ENCODE results near the gene UBE3A. TPM values are rescaled to one million over a fixed set of nuclear protein-coding genes. Genes with fewer than 3 reads are reported as not detected.

Gene UBE3A
- total and polyA plus RNA-seq, 3 donors from 2014 or later, result 77.3 to 103 (median 86.5) TPM

DNA sequence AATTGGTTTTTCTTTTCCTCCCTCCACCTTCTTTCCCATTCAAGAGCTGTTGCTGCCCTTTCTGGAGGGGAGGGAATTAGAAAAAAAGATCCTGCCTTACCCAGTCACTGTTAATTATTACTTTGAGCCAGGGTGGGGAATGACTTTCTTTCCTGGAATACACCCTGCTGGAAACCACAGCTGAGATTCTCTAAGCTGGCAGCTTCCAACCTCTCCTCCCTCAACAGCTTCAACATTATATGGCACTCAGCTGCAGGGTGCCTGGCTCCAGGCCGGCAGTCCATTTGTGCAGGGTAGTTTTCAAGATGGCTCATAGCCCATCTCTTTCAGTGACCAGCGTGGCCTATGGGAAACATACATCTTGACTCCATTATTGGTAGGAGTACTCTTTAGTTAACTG, 105.8 kb downstream of the UBE3A start:
- no peaks in the 10 kb centered on the region for H3K9me3 ChIP-seq
- 71 to 74% methylated on average over 2 of the region's 2 CpGs for WGBS, 2 donors
- TF ChIP-seq, protein P1, sequence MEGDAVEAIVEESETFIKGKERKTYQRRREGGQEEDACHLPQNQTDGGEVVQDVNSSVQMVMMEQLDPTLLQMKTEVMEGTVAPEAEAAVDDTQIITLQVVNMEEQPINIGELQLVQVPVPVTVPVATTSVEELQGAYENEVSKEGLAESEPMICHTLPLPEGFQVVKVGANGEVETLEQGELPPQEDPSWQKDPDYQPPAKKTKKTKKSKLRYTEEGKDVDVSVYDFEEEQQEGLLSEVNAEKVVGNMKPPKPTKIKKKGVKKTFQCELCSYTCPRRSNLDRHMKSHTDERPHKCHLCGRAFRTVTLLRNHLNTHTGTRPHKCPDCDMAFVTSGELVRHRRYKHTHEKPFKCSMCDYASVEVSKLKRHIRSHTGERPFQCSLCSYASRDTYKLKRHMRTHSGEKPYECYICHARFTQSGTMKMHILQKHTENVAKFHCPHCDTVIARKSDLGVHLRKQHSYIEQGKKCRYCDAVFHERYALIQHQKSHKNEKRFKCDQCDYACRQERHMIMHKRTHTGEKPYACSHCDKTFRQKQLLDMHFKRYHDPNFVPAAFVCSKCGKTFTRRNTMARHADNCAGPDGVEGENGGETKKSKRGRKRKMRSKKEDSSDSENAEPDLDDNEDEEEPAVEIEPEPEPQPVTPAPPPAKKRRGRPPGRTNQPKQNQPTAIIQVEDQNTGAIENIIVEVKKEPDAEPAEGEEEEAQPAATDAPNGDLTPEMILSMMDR (IDR thresholded peaks at IDR 0.05), result no peak
- TF ChIP-seq POLR2A (IDR thresholded peaks at IDR 0.05), result no peak
- no peak for DNase-seq
- no peak overlapping the region for H3K4me3 ChIP-seq
- intact Hi-C loops (cut with DNase I; ENCODE audit: low total_unique reads), result no loop called here
- H3K36me3 ChIP-seq (ENCODE audit: low read depth, missing control alignments), result no peaks in the 10 kb centered on the region
- no peak overlapping the region for H3K27ac ChIP-seq
- H3K27me3 ChIP-seq, result no peaks in the 10 kb centered on the region
- no peaks in the 10 kb centered on the region for H3K4me1 ChIP-seq

DNA sequence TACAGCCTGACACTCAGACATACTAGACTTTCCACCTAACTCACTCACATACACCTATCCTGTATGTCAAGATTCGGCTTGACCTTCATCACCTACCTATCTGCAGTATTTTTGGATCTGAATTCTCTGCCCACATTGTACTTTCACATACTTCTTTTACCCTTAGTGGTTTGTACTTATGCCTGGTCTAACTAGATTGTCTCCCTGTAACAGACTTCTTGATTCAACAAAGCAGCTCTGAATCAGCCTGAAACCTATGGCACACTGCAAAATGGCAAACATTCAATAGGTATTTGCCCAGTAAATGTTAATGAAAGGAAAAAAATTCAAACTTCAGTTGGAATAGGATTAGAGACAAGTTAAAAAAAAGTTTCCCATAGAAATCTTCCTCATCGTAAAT, 106.5 kb downstream of the UBE3A start:
- no peaks in the 10 kb centered on the region for H3K9me3 ChIP-seq
- DNase-seq, result no peak
- no peak overlapping the region for H3K27ac ChIP-seq
- H3K27me3 ChIP-seq, result no peaks in the 10 kb centered on the region
- 81 to 88% methylated on average over 2 of the region's 2 CpGs for WGBS, 2 donors
- no peak overlapping the region for H3K4me3 ChIP-seq
- H3K4me1 ChIP-seq, result no peaks in the 10 kb centered on the region
- intact Hi-C loops (cut with DNase I; ENCODE audit: low total_unique reads), result no loop called here
- H3K36me3 ChIP-seq (ENCODE audit: low read depth, missing control alignments), result no peaks in the 10 kb centered on the region
- TF ChIP-seq, protein P1 (IDR thresholded peaks at IDR 0.05), result no peak
- TF ChIP-seq POLR2A (IDR thresholded peaks at IDR 0.05), result no peak

DNA sequence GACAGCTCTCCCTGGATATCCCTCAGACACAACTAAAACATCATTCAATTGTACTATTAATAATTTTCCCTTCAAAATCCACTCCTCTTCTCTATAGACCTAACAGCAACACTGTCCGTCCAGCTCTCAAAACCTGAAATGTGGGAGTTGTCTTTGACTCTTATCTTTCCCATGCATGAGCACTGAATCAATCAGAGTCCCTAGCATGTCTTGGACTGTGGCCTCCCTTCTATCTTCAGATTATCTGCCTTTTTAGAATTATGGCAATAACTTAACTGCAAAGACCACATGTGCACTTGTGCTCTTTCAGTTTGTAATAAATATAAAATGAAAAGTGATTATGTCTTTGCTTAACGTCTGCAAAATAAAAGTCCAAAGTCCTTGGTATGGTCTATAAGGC, 107.0 kb downstream of the UBE3A start:
- no peak for DNase-seq
- intact Hi-C loops (cut with DNase I; ENCODE audit: low total_unique reads), result no loop called here
- no peaks in the 10 kb centered on the region for H3K9me3 ChIP-seq
- H3K4me1 ChIP-seq, result no peaks in the 10 kb centered on the region
- H3K27ac ChIP-seq, result no peak overlapping the region
- H3K27me3 ChIP-seq, result no peaks in the 10 kb centered on the region
- 43 to 46% methylated on average over 2 of the region's 2 CpGs for WGBS, 2 donors
- H3K36me3 ChIP-seq (ENCODE audit: low read depth, missing control alignments), result no peaks in the 10 kb centered on the region
- H3K4me3 ChIP-seq, result no peak overlapping the region
- TF ChIP-seq POLR2A (IDR thresholded peaks at IDR 0.05), result no peak
- TF ChIP-seq, protein P1 (IDR thresholded peaks at IDR 0.05), result no peak

DNA sequence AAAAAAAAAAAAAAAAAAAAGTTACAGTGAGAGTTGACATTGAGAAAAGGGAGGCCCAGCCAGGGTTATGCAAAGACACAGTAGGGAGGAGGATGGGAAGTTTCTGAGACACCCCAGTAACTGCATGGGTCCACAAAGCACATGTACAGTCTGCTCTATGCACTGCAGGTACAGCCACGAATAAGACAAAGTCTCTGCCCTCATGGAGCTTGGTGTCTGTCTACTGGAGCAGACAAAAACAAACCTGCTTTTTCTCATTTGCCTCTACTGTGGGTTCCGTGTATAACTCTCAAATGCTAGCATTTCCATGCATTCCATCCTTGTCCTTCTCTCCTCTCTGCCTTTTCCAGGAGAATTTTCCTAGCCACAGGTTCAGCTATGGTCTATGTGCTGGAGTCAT, 107.4 kb downstream of the UBE3A start:
- no peak overlapping the region for H3K4me3 ChIP-seq
- TF ChIP-seq, protein P1 (IDR thresholded peaks at IDR 0.05), result no peak
- no peak for TF ChIP-seq POLR2A (IDR thresholded peaks at IDR 0.05)
- intact Hi-C loops (cut with DNase I; ENCODE audit: low total_unique reads), result no loop called here
- WGBS, 2 donors, result 70 to 73% methylated on average over 2 of the region's 2 CpGs
- DNase-seq, result no peak
- H3K27ac ChIP-seq, result no peak overlapping the region
- H3K36me3 ChIP-seq (ENCODE audit: low read depth, missing control alignments), result no peaks in the 10 kb centered on the region
- H3K4me1 ChIP-seq, result no peaks in the 10 kb centered on the region
- no peaks in the 10 kb centered on the region for H3K9me3 ChIP-seq
- H3K27me3 ChIP-seq, result no peaks in the 10 kb centered on the region

DNA sequence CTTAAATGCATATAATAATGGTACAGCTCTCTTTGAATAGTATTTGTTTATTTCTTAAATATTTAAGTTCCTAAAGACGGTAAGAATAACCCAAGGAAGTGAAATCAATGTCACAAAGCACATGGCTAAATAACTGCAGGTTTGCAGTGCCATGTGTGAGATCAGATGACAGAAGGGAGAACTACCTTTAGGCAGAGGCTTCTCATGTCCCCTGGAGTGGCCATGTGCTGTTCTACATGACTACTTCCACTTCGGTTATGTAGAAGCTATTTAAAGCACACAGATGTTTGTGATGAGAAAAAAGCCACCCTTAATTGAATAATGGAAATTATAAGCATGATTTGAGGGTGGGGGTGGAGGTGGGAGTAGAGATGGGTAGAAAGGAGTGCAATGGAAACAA, 109.1 kb downstream of the UBE3A start:
- Histone ChIP-seq H3K27ac (no peak overlapping the region), H3K4me1 (no peaks in the 10 kb centered on the region), H3K27me3 (no peaks in the 10 kb centered on the region), H3K9me3 (no peaks in the 10 kb centered on the region), H3K36me3 (ENCODE audit: low read depth, missing control alignments) (no peaks in the 10 kb centered on the region), H3K4me3 (no peak overlapping the region)
- intact Hi-C loops (cut with DNase I; ENCODE audit: low total_unique reads), result no loop called here
- 60 to 67% methylated on average over 2 of the region's 2 CpGs for WGBS, 2 donors
- no peak for DNase-seq
- TF ChIP-seq, protein P1 (IDR thresholded peaks at IDR 0.05), result no peak
- TF ChIP-seq POLR2A (IDR thresholded peaks at IDR 0.05), result no peak
